Stomach (tissue), 9 donors: ENCODE measurements around the gene ARHGAP26. TPM values are rescaled to one million over a fixed set of nuclear protein-coding genes. Genes with fewer than 3 reads are reported as not detected.

ENCODE experiments used
- DNase-seq, 2 donors: peaks; one replicate each; pipeline versions ENCODE4 v3.0.0 to v3.0.0-alpha.2; 2013 to 2019
- H3K27ac ChIP-seq, 5 donors: fragments of 200-600 bp in 4 of 5; sonication (generic) in 4 of 5; one replicate each; pipeline ENCODE4 v1.5.1; 2013 to 2019; ENCODE audit warnings: mild to moderate bottlenecking in 1 of 5, moderate library complexity in 1 of 5
- H3K27me3 ChIP-seq, 3 donors: fragments of 200-600 bp; sonication (generic); one replicate each; pipeline ENCODE4 v1.5.1; 2017 to 2019; ENCODE audit warnings: mixed run types in 1 of 3
- H3K36me3 ChIP-seq, 4 donors: fragments of 200-600 bp; sonication (generic); 1 replicate in 3 of 4; 2 replicates in 1 of 4; pipeline ENCODE4 v1.5.1; 2016 to 2019
- H3K4me1 ChIP-seq, 4 donors: fragments of 200-600 bp; sonication (generic); one replicate each; pipeline ENCODE4 v1.5.1; 2016 to 2019
- H3K4me3 ChIP-seq, 4 donors: fragments of 200-600 bp; sonication (generic) in 3 of 4; one replicate each; pipeline ENCODE4 v1.5.1; 2016 to 2019; ENCODE audit warnings: mild to moderate bottlenecking in 1 of 4
- H3K9me3 ChIP-seq, 4 donors: fragments of 200-600 bp; sonication (generic); one replicate each; pipeline ENCODE4 v1.5.1; 2016 to 2019
- EP300 ChIP-seq: sonication (generic); formaldehyde crosslinking; IDR thresholded peaks from one replicate; pipeline ENCODE4 v1.6.1; 2017; ENCODE audit warnings: antibody characterized with exemption
- POLR2A ChIP-seq, 4 donors: fragments of 450-650 bp; IDR thresholded peaks; one replicate each; pipeline ENCODE4 v1.6.1; 2016; ENCODE audit warnings: antibody characterized with exemption in 4 of 4, control low read depth in 2 of 4, mild to moderate bottlenecking in 1 of 4, moderate library complexity in 1 of 4
- POLR2AphosphoS5 ChIP-seq, 3 donors: sonication (generic); formaldehyde crosslinking; IDR thresholded peaks; one replicate each; pipeline ENCODE4 v1.6.1; 2016; ENCODE audit warnings: antibody characterized with exemption in 3 of 3
- whole genome bisulfite sequencing, 5 donors: extraction: QIAGEN DNeasy Blood & Tissue Kit in 3 of 5; methylation state at CpG; one replicate each; pipeline versions ENCODE4 v1.1.5 to v1.1.7; 2013 to 2018; 5-methylcytosine and 5-hydroxymethylcytosine counted together
- intact Hi-C: fragments of 100-400 bp; cut with DNase I; formaldehyde crosslinking; loops from one replicate; pipeline ENCODE4 v1.15.1; 2023; ENCODE audit warnings: low total_unique reads
- polyA plus RNA-seq, 3 donors: library from polyadenylated mRNA; stranded (reverse); fragments of 200-250 nt; gene quantifications; one replicate each; pipeline ENCODE4 v1.2.3, GENCODE V29; 2013
- total RNA-seq, 5 donors: library from RNA; depleted of rRNA; stranded (reverse); fragments of >200 nt; gene quantifications; one replicate each; pipeline versions ENCODE4 v1.1.0 to v1.2.3, GENCODE V29; 2014 to 2016
- TF ChIP-seq, protein P1 (sequence below), 7 experiments: fragments of 450-650 bp in 4 of 7; fragments of 200-600 bp in 3 of 7; sonication (generic) in 3 of 7; IDR thresholded peaks; one replicate each; pipeline ENCODE4 v1.5.1; 2016 to 2019; ENCODE audit warnings: antibody characterized with exemption in 7 of 7, control low read depth in 2 of 7, mild to moderate bottlenecking in 1 of 7
- donor health status: healthy with polysubstance abuse.
- donor health status: Bipolar disorder and iron deficiency.
- donor health status: healthy.

The ARHGAP26 gene
- total and polyA plus RNA-seq, 8 donors = 4.0 to 115 (median 34.1) TPM

DNA sequence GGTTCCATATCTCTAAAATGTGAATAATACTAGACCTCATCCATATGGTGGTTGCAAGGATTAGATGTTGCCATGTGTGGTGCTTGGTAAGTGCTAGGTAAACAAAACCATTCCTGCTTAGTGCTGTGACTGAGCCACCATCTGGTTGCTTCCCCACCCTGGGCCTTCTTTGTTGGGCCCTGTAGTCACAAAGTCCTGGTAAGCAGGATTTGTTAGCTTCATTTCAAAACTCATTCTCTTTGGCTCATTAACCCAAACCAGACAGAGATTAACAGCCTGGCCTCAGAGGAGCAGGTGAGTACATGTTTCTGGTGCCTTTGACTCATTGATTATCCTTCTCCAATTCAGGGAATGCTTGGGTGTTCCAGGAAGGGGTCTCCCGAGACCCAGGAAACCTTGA lies 240.2 kb downstream of the ARHGAP26 start:
- H3K27me3 ChIP-seq = no peaks in the 10 kb centered on the region
- H3K27ac ChIP-seq = no peak overlapping the region
- no peak for TF ChIP-seq POLR2A (IDR thresholded peaks at IDR 0.05)
- no peak for TF ChIP-seq POLR2AphosphoS5 (IDR thresholded peaks at IDR 0.05)
- TF ChIP-seq EP300 = no peak
- TF ChIP-seq, protein P1, sequence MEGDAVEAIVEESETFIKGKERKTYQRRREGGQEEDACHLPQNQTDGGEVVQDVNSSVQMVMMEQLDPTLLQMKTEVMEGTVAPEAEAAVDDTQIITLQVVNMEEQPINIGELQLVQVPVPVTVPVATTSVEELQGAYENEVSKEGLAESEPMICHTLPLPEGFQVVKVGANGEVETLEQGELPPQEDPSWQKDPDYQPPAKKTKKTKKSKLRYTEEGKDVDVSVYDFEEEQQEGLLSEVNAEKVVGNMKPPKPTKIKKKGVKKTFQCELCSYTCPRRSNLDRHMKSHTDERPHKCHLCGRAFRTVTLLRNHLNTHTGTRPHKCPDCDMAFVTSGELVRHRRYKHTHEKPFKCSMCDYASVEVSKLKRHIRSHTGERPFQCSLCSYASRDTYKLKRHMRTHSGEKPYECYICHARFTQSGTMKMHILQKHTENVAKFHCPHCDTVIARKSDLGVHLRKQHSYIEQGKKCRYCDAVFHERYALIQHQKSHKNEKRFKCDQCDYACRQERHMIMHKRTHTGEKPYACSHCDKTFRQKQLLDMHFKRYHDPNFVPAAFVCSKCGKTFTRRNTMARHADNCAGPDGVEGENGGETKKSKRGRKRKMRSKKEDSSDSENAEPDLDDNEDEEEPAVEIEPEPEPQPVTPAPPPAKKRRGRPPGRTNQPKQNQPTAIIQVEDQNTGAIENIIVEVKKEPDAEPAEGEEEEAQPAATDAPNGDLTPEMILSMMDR (IDR thresholded peaks at IDR 0.05) = no peak
- no peaks in the 10 kb centered on the region for H3K9me3 ChIP-seq
- intact Hi-C loops = loop anchor here (10.0 kb wide), 1 partner anchor 394 kb away; the partner anchor contains the start of gene NR3C1
- H3K4me3 ChIP-seq = no peak overlapping the region
- peaks cover 0 to 11% (median 9%) of the 10 kb centered on the region in 4 donors for H3K36me3 ChIP-seq
- H3K4me1 ChIP-seq = peaks cover 0 to 26% (median 14%) of the 10 kb centered on the region in 4 donors
- WGBS, 5 donors = 88 to 98% (median 94%) methylated on average over 1 of the region's 1 CpG
- DNase-seq = no peak

DNA sequence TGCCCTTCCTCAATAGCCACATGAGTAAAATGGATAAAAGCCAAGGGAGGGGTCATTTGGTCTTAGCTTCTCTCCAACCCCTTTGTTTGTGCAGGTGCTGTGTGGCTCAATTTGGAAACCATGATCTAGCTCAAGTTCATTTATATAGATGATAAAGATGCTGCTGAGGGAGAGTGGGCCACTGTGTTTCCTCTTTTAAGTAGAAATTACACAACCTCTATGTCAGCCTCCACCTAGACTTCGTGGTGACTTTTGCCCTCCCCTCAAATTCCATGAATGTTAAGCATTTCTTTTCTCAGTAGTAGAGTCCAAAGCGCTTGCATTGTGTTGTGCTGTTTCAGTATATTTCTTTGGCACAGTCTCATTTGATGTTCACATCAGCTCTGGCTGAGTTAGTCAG lies 241.4 kb downstream of the ARHGAP26 start:
- H3K4me1 ChIP-seq = peaks cover 0 to 23% (median 12%) of the 10 kb centered on the region in 4 donors
- H3K9me3 ChIP-seq = no peaks in the 10 kb centered on the region
- H3K27me3 ChIP-seq = no peaks in the 10 kb centered on the region
- no peak overlapping the region for H3K4me3 ChIP-seq
- peaks cover 0 to 12% (median 10%) of the 10 kb centered on the region in 4 donors for H3K36me3 ChIP-seq
- no peak for DNase-seq
- 66 to 75% (median 69%) methylated on average over 2 of the region's 2 CpGs for WGBS, 5 donors
- TF ChIP-seq, protein P1 (IDR thresholded peaks at IDR 0.05) = no peak
- TF ChIP-seq EP300 (no peak), POLR2A (IDR thresholded peaks at IDR 0.05) (no peak), POLR2AphosphoS5 (IDR thresholded peaks at IDR 0.05) (no peak)
- H3K27ac ChIP-seq = no peak overlapping the region
- intact Hi-C loops = loop anchor here (10.0 kb wide), 1 partner anchor 393 kb away; the partner anchor contains the start of gene NR3C1

DNA sequence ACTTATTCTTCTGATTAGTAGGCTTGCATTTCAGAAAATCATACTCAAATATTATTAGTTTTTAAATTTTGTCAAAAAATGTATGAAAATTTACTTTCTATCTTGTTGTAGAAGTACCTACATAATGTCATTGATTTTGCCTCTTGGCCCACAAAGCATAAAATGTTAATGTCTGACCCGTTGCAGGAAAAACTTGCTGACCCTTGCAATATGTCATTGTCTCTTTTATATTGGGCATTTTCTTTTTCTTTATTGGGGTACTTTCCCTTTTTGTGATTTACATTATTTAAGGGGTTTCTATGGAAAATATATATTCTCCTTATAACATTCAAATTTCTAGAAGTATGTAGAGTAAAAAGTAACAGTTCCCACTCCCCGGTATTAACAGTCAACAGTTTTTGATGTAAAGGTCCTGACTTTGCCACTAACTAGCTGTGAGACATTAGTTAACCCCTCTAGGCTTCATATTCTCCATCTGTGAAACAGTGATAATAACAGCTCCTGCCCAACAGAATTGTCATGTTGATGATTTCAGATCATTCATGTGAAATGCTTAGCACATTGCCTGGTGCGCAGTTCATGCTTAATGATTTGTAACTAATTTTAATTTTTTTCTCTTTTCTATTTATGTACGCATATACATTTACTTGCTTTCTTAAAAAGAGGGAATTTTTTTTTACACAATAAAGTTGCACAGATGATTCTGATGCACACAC lies 243.2 kb downstream of the ARHGAP26 start:
- Histone ChIP-seq H3K4me1 (peaks cover 0 to 15% (median 5%) of the 10 kb centered on the region in 4 donors), H3K4me3 (no peak overlapping the region), H3K9me3 (no peaks in the 10 kb centered on the region), H3K27ac (no peak overlapping the region), H3K36me3 (peaks cover 0 to 13% (median 12%) of the 10 kb centered on the region in 4 donors), H3K27me3 (no peaks in the 10 kb centered on the region)
- TF ChIP-seq POLR2AphosphoS5 (IDR thresholded peaks at IDR 0.05) = no peak
- TF ChIP-seq, protein P1 (IDR thresholded peaks at IDR 0.05) = no peak
- TF ChIP-seq EP300 = no peak
- no peak for TF ChIP-seq POLR2A (IDR thresholded peaks at IDR 0.05)
- no peak for DNase-seq
- intact Hi-C loops = loop anchor here (10.0 kb wide), 1 partner anchor 391 kb away; the partner anchor contains the start of gene NR3C1
- WGBS, 5 donors = 83 to 96% (median 92%) methylated on average over 4 of the region's 4 CpGs

DNA sequence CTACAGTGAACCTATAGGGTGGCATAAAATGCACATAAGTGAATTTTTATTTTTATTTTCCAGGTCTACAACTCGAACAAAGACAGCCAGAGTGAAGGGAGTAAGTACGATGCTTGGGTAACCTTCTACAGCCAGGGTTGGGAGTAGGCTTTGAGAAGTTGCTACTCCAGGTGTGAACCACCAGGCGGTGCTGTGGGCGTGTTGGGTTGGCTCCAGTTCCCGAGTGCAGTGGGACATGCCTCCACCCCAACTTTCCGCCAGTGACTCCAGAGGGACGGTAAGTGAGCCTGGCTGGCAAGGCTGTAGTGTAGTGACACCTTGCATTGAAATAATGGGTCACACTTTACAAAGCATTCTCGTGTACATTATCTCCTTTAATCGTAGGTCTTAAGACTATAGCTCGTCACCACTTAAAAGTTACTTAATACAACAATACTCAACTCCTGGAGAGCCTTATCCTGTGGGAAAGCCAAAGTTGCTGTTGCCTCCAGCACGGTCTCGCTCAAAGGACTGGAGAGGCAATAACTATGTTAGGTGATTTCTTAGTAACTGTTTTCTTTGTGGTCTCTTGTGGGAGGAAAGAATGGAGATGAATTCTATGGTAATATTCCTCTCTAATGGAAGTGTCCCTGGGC lies 244.0 kb downstream of the ARHGAP26 start:
- Histone ChIP-seq H3K4me1 (peaks cover 0 to 9% (median 2%) of the 10 kb centered on the region in 4 donors), H3K36me3 (peaks cover 0 to 13% (median 12%) of the 10 kb centered on the region in 4 donors), H3K27ac (no peak overlapping the region), H3K9me3 (no peaks in the 10 kb centered on the region), H3K27me3 (no peaks in the 10 kb centered on the region), H3K4me3 (no peak overlapping the region)
- TF ChIP-seq POLR2A (IDR thresholded peaks at IDR 0.05) = no peak
- TF ChIP-seq, protein P1 (IDR thresholded peaks at IDR 0.05) = peak in 1 of 7 experiments; percentile 30
- no peak for TF ChIP-seq POLR2AphosphoS5 (IDR thresholded peaks at IDR 0.05)
- TF ChIP-seq EP300 = no peak
- DNase-seq = peak; percentile 33 to 34
- intact Hi-C loops = loop anchor here (10.0 kb wide), 1 partner anchor 391 kb away; the partner anchor contains the start of gene NR3C1
- WGBS, 5 donors = 83 to 89% (median 88%) methylated on average over 12 of the region's 12 CpGs
